NT2/D1 (cell line): ENCODE measurements around the gene TOR3A.

Experiments used
- DNase-seq: peaks from one replicate; pipeline ENCODE4 v3.0.0-alpha.2; 2011; ENCODE audit warnings: low read depth, low spot score
- H3K27me3 ChIP-seq: 2 replicates; pipeline ENCODE4 v1.6.0; 2011; ENCODE audit warnings: mild to moderate bottlenecking; ENCODE audit not compliant: insufficient read length, insufficient read depth
- H3K36me3 ChIP-seq: 2 replicates; pipeline ENCODE4 v1.6.1; 2011; ENCODE audit warnings: mild to moderate bottlenecking, low read length, mixed read lengths; ENCODE audit not compliant: insufficient read depth, insufficient read length
- H3K4me1 ChIP-seq: 2 replicates; pipeline ENCODE4 v1.5.1; 2011; ENCODE audit not compliant: insufficient read depth, insufficient read length
- H3K4me3 ChIP-seq: 2 replicates; pipeline ENCODE4 v1.5.1; 2011; ENCODE audit warnings: low read depth; ENCODE audit not compliant: insufficient read length
- H3K9ac ChIP-seq: 2 replicates; pipeline ENCODE4 v1.6.0; 2011; ENCODE audit warnings: low read depth; ENCODE audit not compliant: insufficient read length
- H3K9me3 ChIP-seq: 2 replicates; pipeline ENCODE4 v1.5.1; 2011; ENCODE audit warnings: mild to moderate bottlenecking, low read length; ENCODE audit not compliant: insufficient read depth
- SUZ12 ChIP-seq: IDR thresholded peaks from 2 replicates; pipeline ENCODE4 v1.6.1; 2011; ENCODE audit not compliant: insufficient read length, insufficient read depth; ENCODE audit errors: extremely low read depth
- YY1 ChIP-seq: IDR thresholded peaks from 2 replicates; pipeline ENCODE4 v1.6.1; 2011; ENCODE audit not compliant: insufficient read length, insufficient read depth
- ZNF274 ChIP-seq: IDR thresholded peaks from 2 replicates; pipeline ENCODE4 v1.6.1; 2011; ENCODE audit warnings: mild to moderate bottlenecking, low read depth, low read length

The TOR3A gene

DNA sequence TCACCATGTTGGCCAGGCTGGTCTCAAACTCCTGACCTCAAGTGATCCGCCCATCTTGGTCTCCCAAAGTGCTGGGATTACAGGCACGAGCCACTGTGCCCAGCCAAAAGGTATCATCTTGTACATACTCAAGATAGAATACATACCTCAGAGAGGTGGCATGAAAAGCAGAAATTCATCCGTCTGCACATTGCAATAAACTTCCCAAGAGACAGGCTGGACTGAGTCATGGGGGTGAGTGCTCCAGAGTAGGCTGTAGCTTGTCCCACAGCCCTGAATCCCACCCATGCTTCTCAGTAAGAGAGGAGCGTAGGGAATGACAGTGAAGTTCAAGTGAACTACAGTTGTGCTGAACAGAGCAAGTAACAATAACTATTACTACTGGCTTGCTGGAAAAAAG is 19.7 kb downstream of the TOR3A start:
- no peak for DNase-seq
- Histone ChIP-seq H3K9ac (no peak overlapping the region), H3K9me3 (no peaks in the 10 kb centered on the region), H3K36me3 (peaks cover 84% of the 10 kb centered on the region), H3K27me3 (no peaks in the 10 kb centered on the region), H3K4me1 (no peaks in the 10 kb centered on the region), H3K4me3 (no peak overlapping the region)
- TF ChIP-seq YY1 (no peak), SUZ12 (no peak), ZNF274 (no peak)

DNA sequence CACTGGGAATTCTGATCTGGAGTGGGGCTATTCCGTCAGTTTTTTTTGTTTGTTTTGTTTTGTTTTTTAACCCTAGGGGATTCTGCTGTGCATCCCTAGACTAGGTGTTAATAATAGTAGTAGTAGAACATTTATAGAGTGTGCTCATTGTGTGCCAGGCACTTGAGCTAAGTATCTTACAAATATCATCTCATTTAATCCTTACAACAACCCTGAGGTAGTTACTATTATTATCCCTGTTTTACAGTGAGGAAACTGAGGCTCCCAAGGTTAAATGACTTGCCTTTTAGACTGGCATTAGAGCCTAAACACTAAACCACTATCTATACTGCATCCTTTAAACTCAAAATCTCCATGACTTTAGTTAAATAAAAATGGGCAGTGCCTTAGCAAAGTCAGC is 22.1 kb downstream of the TOR3A start:
- H3K9ac ChIP-seq: no peak overlapping the region
- DNase-seq: no peak
- H3K36me3 ChIP-seq: peaks cover 88% of the 10 kb centered on the region
- no peaks in the 10 kb centered on the region for H3K4me1 ChIP-seq
- no peak overlapping the region for H3K4me3 ChIP-seq
- H3K9me3 ChIP-seq: no peaks in the 10 kb centered on the region
- TF ChIP-seq YY1: no peak
- no peak for TF ChIP-seq SUZ12
- TF ChIP-seq ZNF274: no peak
- no peaks in the 10 kb centered on the region for H3K27me3 ChIP-seq

DNA sequence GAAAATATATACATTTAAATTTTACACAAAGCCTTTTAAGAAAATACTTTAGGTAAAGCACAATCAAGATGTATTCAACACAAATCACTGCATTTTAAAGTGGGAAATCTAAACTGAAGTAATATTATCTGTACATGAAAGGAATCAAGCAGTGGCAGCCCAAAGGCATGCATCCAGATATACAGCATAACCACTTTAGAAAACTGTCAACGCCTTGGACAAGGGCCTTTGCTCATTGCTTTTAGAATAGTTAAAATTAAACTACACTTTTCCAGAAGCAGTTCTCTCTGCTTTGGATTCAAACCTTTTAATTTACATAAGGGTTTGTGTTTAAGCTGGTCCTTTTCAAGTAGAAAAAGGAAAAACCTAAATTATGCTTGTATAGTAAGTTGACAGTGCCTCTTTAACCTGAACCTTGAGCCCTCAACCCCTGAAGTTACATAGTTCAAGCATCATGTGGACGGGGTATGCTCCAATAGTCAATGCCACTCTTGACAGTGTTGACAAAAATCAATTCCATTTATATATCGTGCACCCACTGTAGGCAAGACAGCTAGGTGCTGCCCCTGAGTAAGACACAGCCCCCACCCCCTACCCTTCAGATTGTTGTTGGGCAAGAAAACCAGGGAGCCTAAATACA is 22.9 kb downstream of the TOR3A start:
- DNase-seq: no peak
- no peak for TF ChIP-seq ZNF274
- no peak for TF ChIP-seq SUZ12
- no peak for TF ChIP-seq YY1

DNA sequence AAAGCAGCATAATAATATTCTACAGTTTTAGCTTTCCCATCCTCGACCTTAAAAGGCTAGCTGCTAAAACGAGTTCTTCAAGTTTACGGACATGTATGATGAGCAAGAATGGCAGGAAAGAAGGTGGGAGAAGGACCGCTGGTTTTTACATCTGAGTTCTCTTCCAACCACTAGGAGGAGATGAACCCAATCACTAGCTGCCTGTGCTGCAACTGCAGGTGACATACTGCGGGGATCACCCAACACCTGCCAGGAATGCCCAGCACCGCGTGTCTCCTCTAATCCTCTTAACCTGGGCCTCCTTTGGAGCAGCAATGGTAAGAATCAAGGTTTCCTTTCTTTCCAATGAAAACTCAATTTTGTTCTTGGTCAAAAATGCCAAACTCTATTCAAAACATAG is 23.5 kb downstream of the TOR3A start:
- Histone ChIP-seq H3K36me3 (peaks cover 86% of the 10 kb centered on the region), H3K9me3 (no peaks in the 10 kb centered on the region), H3K27me3 (no peaks in the 10 kb centered on the region), H3K9ac (no peak overlapping the region), H3K4me3 (no peak overlapping the region), H3K4me1 (no peaks in the 10 kb centered on the region)
- peak; percentile 28 for DNase-seq
- TF ChIP-seq YY1 (no peak), SUZ12 (no peak), ZNF274 (no peak)

More for the DNA sequence above, 22.9 kb downstream of the TOR3A start:
- no peaks in the 10 kb centered on the region for H3K4me1 ChIP-seq
- no peak overlapping the region for H3K4me3 ChIP-seq
- no peaks in the 10 kb centered on the region for H3K9me3 ChIP-seq
- no peaks in the 10 kb centered on the region for H3K27me3 ChIP-seq
- H3K36me3 ChIP-seq: peaks cover 86% of the 10 kb centered on the region
- H3K9ac ChIP-seq: no peak overlapping the region

DNA sequence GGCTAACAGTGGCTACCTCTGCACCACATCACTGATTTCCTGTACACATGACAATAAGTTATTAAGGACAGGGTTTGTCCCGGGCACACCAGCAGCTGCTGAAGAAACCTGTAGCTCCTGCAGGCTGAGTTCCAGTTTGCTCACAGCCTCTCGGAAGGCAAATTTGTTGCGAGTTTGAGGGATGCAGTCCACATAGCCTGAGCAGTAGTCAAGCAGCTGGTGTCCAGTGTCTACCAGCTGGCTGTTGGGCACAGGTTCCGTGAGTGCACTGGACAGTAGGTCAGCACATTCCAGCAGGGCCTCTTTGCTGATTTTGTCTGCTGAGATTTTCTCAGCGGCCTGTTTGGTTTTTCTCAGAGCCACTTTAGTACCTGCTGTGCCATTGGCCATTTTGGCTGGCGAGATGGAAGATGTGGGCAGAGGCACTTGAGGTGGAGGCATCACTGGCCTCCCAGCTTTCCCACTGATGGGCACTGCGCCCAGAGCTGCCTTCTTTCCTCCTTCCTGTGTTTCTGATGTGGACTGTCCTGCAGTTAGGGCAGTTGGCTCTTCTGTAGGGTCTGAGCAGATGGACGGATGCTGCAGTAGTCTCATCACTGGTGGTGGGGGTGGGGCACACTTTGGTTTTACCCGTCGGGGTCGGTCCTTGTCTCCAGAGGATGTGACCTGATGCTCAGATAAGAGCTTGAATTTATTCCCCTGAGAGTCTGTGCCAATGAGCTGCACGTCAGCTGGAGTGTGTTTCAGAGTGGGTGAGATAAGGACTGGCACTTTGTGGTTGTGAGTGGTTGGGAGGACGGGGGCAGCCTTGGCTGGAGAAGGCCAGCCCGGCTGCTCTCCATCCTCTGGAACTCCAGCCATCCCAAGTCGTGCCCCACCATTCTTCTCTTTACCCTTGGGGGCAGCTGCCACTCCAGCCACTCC is 26.1 kb downstream of the TOR3A start:
- H3K27me3 ChIP-seq: no peaks in the 10 kb centered on the region
- DNase-seq: no peak
- TF ChIP-seq ZNF274 (no peak), SUZ12 (no peak)
- H3K36me3 ChIP-seq: peaks cover 96% of the 10 kb centered on the region
- H3K9me3 ChIP-seq: no peaks in the 10 kb centered on the region
- H3K9ac ChIP-seq: no peak overlapping the region
- H3K4me1 ChIP-seq: no peaks in the 10 kb centered on the region
- H3K4me3 ChIP-seq: no peak overlapping the region

DNA sequence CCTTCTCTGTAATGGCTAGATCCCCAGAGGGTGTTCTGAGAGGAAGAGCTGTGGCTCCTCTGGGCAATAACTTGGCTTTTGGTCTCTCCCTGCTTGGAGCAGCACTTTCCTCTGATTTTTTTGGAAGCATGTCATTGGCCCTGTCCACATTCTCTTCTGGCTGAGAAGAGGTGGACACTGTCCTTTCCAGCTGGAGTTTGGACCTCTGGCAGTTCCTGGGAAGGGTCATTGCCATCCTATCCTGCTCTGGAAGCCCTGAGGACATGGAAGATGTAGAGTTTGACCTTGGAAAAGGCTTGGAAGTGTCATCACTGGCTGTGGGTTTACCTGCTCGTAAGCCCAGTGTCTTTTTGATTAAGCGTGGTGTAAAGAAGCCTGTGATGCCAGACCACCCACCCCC is 26.8 kb downstream of the TOR3A start:
- Histone ChIP-seq H3K36me3 (peaks cover 93% of the 10 kb centered on the region), H3K4me3 (no peak overlapping the region), H3K4me1 (no peaks in the 10 kb centered on the region), H3K9me3 (no peaks in the 10 kb centered on the region), H3K27me3 (no peaks in the 10 kb centered on the region), H3K9ac (no peak overlapping the region)
- DNase-seq: no peak
- TF ChIP-seq YY1: no peak
- no peak for TF ChIP-seq SUZ12
- no peak for TF ChIP-seq ZNF274

DNA sequence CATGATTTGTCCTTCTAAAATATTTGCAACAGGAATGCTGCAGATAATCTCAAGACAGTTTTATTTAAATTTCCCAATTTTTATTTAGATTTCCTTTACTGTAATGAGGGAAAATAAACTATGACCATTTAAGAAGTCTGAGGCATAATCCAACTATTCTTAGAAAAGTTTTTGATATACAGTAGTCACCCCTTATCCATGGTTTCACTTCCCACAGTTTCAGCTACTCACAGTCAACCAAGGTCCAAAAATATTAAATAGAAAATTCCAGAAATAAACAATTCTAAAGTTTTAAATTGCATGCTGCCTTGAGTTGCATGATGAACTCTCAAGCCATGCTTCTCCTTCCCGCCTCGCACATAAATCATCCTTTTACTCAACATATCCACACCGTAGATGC is 33.3 kb downstream of the TOR3A start:
- Histone ChIP-seq H3K4me1 (no peaks in the 10 kb centered on the region), H3K4me3 (no peak overlapping the region), H3K9me3 (no peaks in the 10 kb centered on the region), H3K36me3 (peaks cover 89% of the 10 kb centered on the region), H3K9ac (no peak overlapping the region), H3K27me3 (no peaks in the 10 kb centered on the region)
- no peak for DNase-seq
- TF ChIP-seq SUZ12 (no peak), YY1 (no peak), ZNF274 (no peak)
